H9 (cell line): ENCODE data around the gene SPRR5. TPM values are rescaled to one million over a fixed set of nuclear protein-coding genes. Genes with fewer than 3 reads are reported as not detected.

Experiments used
- DNase-seq: peaks from one replicate; pipeline ENCODE4 v3.0.0-alpha.2; 2017
- H2AFZ ChIP-seq: one replicate; pipeline ENCODE4 v1.6.1; 2013; ENCODE audit warnings: mild to moderate bottlenecking, low read length, control low read depth, moderate library complexity
- H2AK5ac ChIP-seq: 2 replicates; pipeline ENCODE4 v1.6.1; 2013; ENCODE audit warnings: low read length, control low read depth, mixed read lengths; ENCODE audit not compliant: insufficient read length
- H2BK120ac ChIP-seq: one replicate; pipeline ENCODE4 v1.6.1; 2013; ENCODE audit warnings: low read depth, mild to moderate bottlenecking, low read length, control low read depth, inconsistent platforms; ENCODE audit not compliant: poor library complexity, severe bottlenecking
- H2BK12ac ChIP-seq: 2 replicates; pipeline ENCODE4 v1.6.1; 2013; ENCODE audit warnings: low read length, control low read depth, mixed read lengths, low read depth; ENCODE audit not compliant: insufficient read length
- H2BK15ac ChIP-seq: 2 replicates; pipeline ENCODE4 v1.6.1; 2013; ENCODE audit warnings: low read depth, low read length, control low read depth
- H2BK20ac ChIP-seq: one replicate; pipeline ENCODE4 v1.6.1; 2013; ENCODE audit warnings: low read depth, mild to moderate bottlenecking, low read length, control low read depth, inconsistent platforms; ENCODE audit not compliant: poor library complexity, severe bottlenecking
- H2BK5ac ChIP-seq: 2 replicates; pipeline ENCODE4 v1.6.1; 2013; ENCODE audit warnings: low read length, control low read depth, mixed read lengths; ENCODE audit not compliant: insufficient read length
- H3K14ac ChIP-seq: 2 replicates; pipeline ENCODE4 v1.6.1; 2013; ENCODE audit warnings: low read length, control low read depth; ENCODE audit not compliant: insufficient read depth
- H3K18ac ChIP-seq: 2 replicates; pipeline ENCODE4 v1.6.1; 2013; ENCODE audit warnings: low read depth, mild to moderate bottlenecking, mixed read lengths, low read length, control low read depth; ENCODE audit not compliant: insufficient read length
- H3K23ac ChIP-seq: 2 replicates; pipeline ENCODE4 v1.6.1; 2013; ENCODE audit warnings: low read length, control low read depth, mixed read lengths, low read depth; ENCODE audit not compliant: insufficient read length
- H3K23me2 ChIP-seq: 2 replicates; pipeline ENCODE4 v1.6.1; 2013; ENCODE audit warnings: low read depth, mild to moderate bottlenecking, mixed read lengths, low read length, control low read depth; ENCODE audit not compliant: insufficient read length, poor library complexity, severe bottlenecking
- H3K27ac ChIP-seq: 2 replicates; pipeline ENCODE4 v1.5.1; 2013; ENCODE audit warnings: low read length, control low read depth, mixed read lengths, low read depth; ENCODE audit not compliant: insufficient read length
- H3K27me3 ChIP-seq: 2 replicates; pipeline ENCODE4 v1.6.1; 2013; ENCODE audit warnings: low read length, control low read depth, inconsistent platforms; ENCODE audit not compliant: insufficient read depth
- H3K4ac ChIP-seq: 2 replicates; pipeline ENCODE4 v1.6.1; 2013; ENCODE audit warnings: low read depth, mild to moderate bottlenecking, control low read depth, inconsistent platforms, low read length, moderate library complexity
- H3K4me1 ChIP-seq: 2 replicates; pipeline ENCODE4 v1.6.1; 2013; ENCODE audit warnings: low read length, control low read depth, inconsistent platforms; ENCODE audit not compliant: insufficient read depth
- H3K4me2 ChIP-seq: 2 replicates; pipeline ENCODE4 v1.6.1; 2013; ENCODE audit warnings: low read length, control low read depth, mixed read lengths; ENCODE audit not compliant: insufficient read length, insufficient read depth
- H3K56ac ChIP-seq: 2 replicates; pipeline ENCODE4 v1.6.1; 2013; ENCODE audit warnings: low read depth, mild to moderate bottlenecking, mixed read lengths, low read length, control low read depth; ENCODE audit not compliant: insufficient read length
- H3K79me1 ChIP-seq: 2 replicates; pipeline ENCODE4 v1.6.1; 2013; ENCODE audit warnings: low read depth, mild to moderate bottlenecking, moderate library complexity, low read length, control low read depth, inconsistent platforms; ENCODE audit not compliant: insufficient read depth, poor library complexity, severe bottlenecking
- H3K79me2 ChIP-seq: 2 replicates; pipeline ENCODE4 v1.6.1; 2013; ENCODE audit warnings: low read length, control low read depth, inconsistent platforms; ENCODE audit not compliant: insufficient read depth
- H3K9ac ChIP-seq: 2 replicates; pipeline ENCODE4 v1.6.1; 2013; ENCODE audit warnings: low read length, control low read depth, mixed read lengths; ENCODE audit not compliant: insufficient read length; ENCODE audit errors: extremely low read depth
- H3K9me3 ChIP-seq: one replicate; pipeline ENCODE4 v1.6.1; 2013; ENCODE audit warnings: low read depth, low read length, inconsistent platforms; ENCODE audit not compliant: control insufficient read depth
- H3T11ph ChIP-seq: one replicate; pipeline ENCODE4 v1.6.1; 2013; ENCODE audit warnings: mild to moderate bottlenecking, low read length, control low read depth, inconsistent platforms
- H4K20me1 ChIP-seq: one replicate; pipeline ENCODE4 v1.6.1; 2013; ENCODE audit not compliant: control insufficient read depth, insufficient read length, insufficient read depth
- H4K5ac ChIP-seq: 2 replicates; pipeline ENCODE4 v1.6.1; 2013; ENCODE audit warnings: low read depth, mild to moderate bottlenecking, mixed read lengths, low read length, control low read depth; ENCODE audit not compliant: insufficient read length
- H4K8ac ChIP-seq: replicated peaks from 2 replicates; pipeline ENCODE4 v1.6.1; 2013; ENCODE audit warnings: low read length, control low read depth, mixed read lengths, low read depth; ENCODE audit not compliant: insufficient read length
- H4K91ac ChIP-seq: 2 replicates; pipeline ENCODE4 v1.6.1; 2013; ENCODE audit warnings: low read depth, mild to moderate bottlenecking, moderate library complexity, mixed read lengths, low read length, control low read depth; ENCODE audit not compliant: insufficient read length
- H3K27ac Mint-ChIP-seq, 3 experiments: 2 replicates in 2 of 3; 3 replicates in 1 of 3; pipeline ENCODE4 v1.8.0; 2020 to 2021; ENCODE audit warnings: mixed read lengths in 3 of 3, mild to moderate bottlenecking in 1 of 3, moderate library complexity in 1 of 3
- H3K27me3 Mint-ChIP-seq: 2 replicates; pipeline ENCODE4 v1.8.0; 2021; ENCODE audit warnings: low read depth, mild to moderate bottlenecking, moderate library complexity, mixed read lengths
- H3K36me3 Mint-ChIP-seq, 3 experiments: 2 replicates in 2 of 3; 3 replicates in 1 of 3; pipeline ENCODE4 v1.8.0; 2020 to 2021; ENCODE audit warnings: low read depth in 3 of 3, mixed read lengths in 3 of 3; ENCODE audit not compliant: insufficient read depth in 1 of 3
- H3K4me1 Mint-ChIP-seq, 2 experiments: 2 replicates each; pipeline ENCODE4 v1.8.0; 2020; ENCODE audit warnings: mixed read lengths in 2 of 2
- H3K4me3 Mint-ChIP-seq, 2 experiments: 2 replicates in 1 of 2; 3 replicates in 1 of 2; pipeline ENCODE4 v1.8.0; 2020 to 2021; ENCODE audit warnings: mild to moderate bottlenecking in 2 of 2, mixed read lengths in 2 of 2, moderate library complexity in 1 of 2
- H3K9me3 Mint-ChIP-seq, 2 experiments: 2 replicates in 1 of 2; 3 replicates in 1 of 2; pipeline ENCODE4 v1.8.0; 2020; ENCODE audit warnings: mild to moderate bottlenecking in 2 of 2, mixed read lengths in 2 of 2, moderate library complexity in 1 of 2
- CTCF ChIP-seq: fragments of 200-600 bp; sonication (generic); conservative IDR thresholded peaks from 3 replicates; pipeline ENCODE4 v1.8.0; 2021; ENCODE audit warnings: antibody characterized with exemption, mild to moderate bottlenecking
- WGBS: extraction: QIAGEN DNeasy Blood & Tissue Kit; methylation state at CpG from one replicate; pipeline ENCODE4 v1.1.7; 2013; ENCODE audit warnings: missing lambda C conversion rate, low lambda C conversion rate, mixed read lengths; ENCODE audit not compliant: insufficient read length; ENCODE audit errors: extremely low coverage; 5-methylcytosine and 5-hydroxymethylcytosine counted together
- total RNA-seq: library from RNA; stranded (reverse); gene quantifications from 2 replicates; pipeline ENCODE4 v1.2.1, GENCODE V29; 2021

Gene SPRR5
- total RNA-seq, 1 experiment from 2014 or later = not detected

GRCh38 chr1:152909206-152909605 lies 37.8 kb upstream of the SPRR5 start:
- no peak overlapping the region for H3K23ac ChIP-seq
- H4K91ac ChIP-seq = no peak overlapping the region
- H3K14ac ChIP-seq = no peak overlapping the region
- no peak overlapping the region for H2BK12ac ChIP-seq
- H2BK20ac ChIP-seq = no peak overlapping the region
- Mint-ChIP-seq H3K9me3 (peaks cover 73 to 87% of the 10 kb centered on the region in 2 experiments), H3K4me3 (no peak overlapping the region), H3K36me3 (peaks cover 3 to 31% (median 5%) of the 10 kb centered on the region in 3 experiments; a peak in 5 of 7 replicates), H3K27ac (no peak overlapping the region), H3K27me3 (peaks cover 8% of the 10 kb centered on the region), H3K4me1 (no peaks in the 10 kb centered on the region)
- H2BK5ac ChIP-seq = no peak overlapping the region
- H3K27ac ChIP-seq = no peak overlapping the region
- H3K9me3 ChIP-seq = no peaks in the 10 kb centered on the region
- H2BK120ac ChIP-seq = no peak overlapping the region
- no peak overlapping the region for H3K9ac ChIP-seq
- no CpG with 5 or more reads among the region's 3 CpGs for WGBS
- no peak overlapping the region for H3K18ac ChIP-seq
- TF ChIP-seq CTCF = no peak
- H4K20me1 ChIP-seq = no peaks in the 10 kb centered on the region
- no peak overlapping the region for H3K56ac ChIP-seq
- no peak overlapping the region for H4K5ac ChIP-seq
- no peak overlapping the region for H2AFZ ChIP-seq
- no peak overlapping the region for H4K8ac ChIP-seq
- H2BK15ac ChIP-seq = no peak overlapping the region
- DNase-seq = no peak
- no peak overlapping the region for H3T11ph ChIP-seq
- no peaks in the 10 kb centered on the region for H3K4me1 ChIP-seq
- H3K4me2 ChIP-seq = no peak overlapping the region
- H3K79me1 ChIP-seq = no peaks in the 10 kb centered on the region
- H3K79me2 ChIP-seq = no peaks in the 10 kb centered on the region
- H2AK5ac ChIP-seq = no peak overlapping the region
- H3K23me2 ChIP-seq = no peaks in the 10 kb centered on the region
- H3K4ac ChIP-seq = no peak overlapping the region
- H3K27me3 ChIP-seq = no peaks in the 10 kb centered on the region
